ENCODE data around the gene BACH2. TPM values are rescaled to one million over a fixed set of nuclear protein-coding genes. Genes with fewer than 3 reads are reported as not detected.

BACH2 gene
- total and polyA plus RNA-seq, 2 of the 4 experiments (the other 2 are of a cell fraction) = 1.3 to 1.4 TPM

DNA sequence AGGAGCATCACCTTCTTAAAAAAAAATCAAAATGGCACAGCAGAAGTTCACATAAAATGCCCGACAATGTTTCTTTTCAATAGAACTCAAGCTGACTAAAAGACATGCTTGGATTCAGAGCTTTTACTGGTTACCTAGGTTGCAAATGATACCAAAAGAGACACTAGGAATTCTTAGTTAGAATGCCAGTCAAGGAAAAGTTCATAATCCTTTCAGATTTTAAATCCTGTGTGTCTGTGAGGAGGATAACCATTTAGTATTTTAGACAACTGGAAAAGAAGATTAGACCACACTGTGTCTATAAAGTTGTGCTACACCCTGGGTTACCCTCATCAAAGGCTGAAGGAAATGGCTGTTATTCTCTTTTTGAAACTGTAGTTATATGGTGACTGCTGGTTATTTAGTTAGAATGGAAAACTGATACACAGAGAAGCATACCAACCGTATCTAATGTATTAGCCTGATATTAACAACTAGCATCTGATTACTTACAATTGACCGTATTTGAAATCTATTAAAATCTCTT, 262.8 kb downstream of the BACH2 start:
- CTCF ChIA-PET = no interaction called here
- Histone ChIP-seq H3K56ac (ENCODE audit: extremely low read depth, insufficient read depth, low read length) (no peak overlapping the region), H3K27ac (ENCODE audit: insufficient read depth, low read length) (no peak overlapping the region), H3K36me3 (ENCODE audit: control insufficient read depth, insufficient read depth, low read length) (no peaks in the 10 kb centered on the region), H3K4me1 (ENCODE audit: control insufficient read depth, insufficient read depth, low read length) (no peaks in the 10 kb centered on the region), H3K9ac (ENCODE audit: low read depth, low read length) (no peak overlapping the region), H3K18ac (ENCODE audit: low read depth, low read length) (no peak overlapping the region), H4K5ac (ENCODE audit: low read depth, low read length) (no peak overlapping the region), H3K27me3 (ENCODE audit: control insufficient read depth, insufficient read depth, low read length) (no peaks in the 10 kb centered on the region), H4K8ac (ENCODE audit: low read depth in 2 of 2, low read length in 2 of 2) (no peak overlapping the region), H3K14ac (replicated peaks; ENCODE audit: low read depth, low read length) (no peak overlapping the region), H2BK120ac (ENCODE audit: low read depth, low read length) (no peak overlapping the region), H2AK9ac (replicated peaks; ENCODE audit: low read depth, low read length, poor library complexity) (no peak overlapping the region), H3K79me1 (ENCODE audit: low read depth in 1 of 2, low read length in 2 of 2) (no peaks in the 10 kb centered on the region), H2BK20ac (ENCODE audit: low read depth, low read length) (no peak overlapping the region), H3K9me3 (ENCODE audit: control insufficient read depth, insufficient read depth, low read length) (no peaks in the 10 kb centered on the region), H2AFZ (replicated peaks; ENCODE audit: low read length, poor library complexity) (no peak overlapping the region), H4K91ac (ENCODE audit: insufficient read depth, low read depth, low read length) (no peak overlapping the region), H2BK15ac (ENCODE audit: low read depth, low read length) (no peak overlapping the region), H3K9me1 (ENCODE audit: insufficient read depth, low read length) (no peaks in the 10 kb centered on the region), H3K4me3 (ENCODE audit: insufficient read depth, low read depth, low read length) (no peak overlapping the region), H3K4ac (ENCODE audit: low read depth, low read length) (no peak overlapping the region), H3K23ac (ENCODE audit: low read depth, low read length) (no peak overlapping the region), H2AK5ac (ENCODE audit: low read depth, low read length) (no peak overlapping the region), H4K20me1 (ENCODE audit: insufficient read depth, low read length) (no peaks in the 10 kb centered on the region), H2BK5ac (ENCODE audit: low read depth, low read length, poor library complexity, severe bottlenecking) (no peak overlapping the region), H3K4me2 (ENCODE audit: low read depth, low read length) (no peak overlapping the region)
- POLR2A ChIA-PET (ENCODE audit: unreplicated experiment) = interaction anchor here (0.7 kb wide), 1 partner anchor 874 kb away, joined by 5 read pairs; no protein-coding TSS in a partner anchor
- dilution Hi-C loops (cut with HindIII; ENCODE audit: low sequenced_read_pairs, unreplicated experiment) = no loop called here
- WGBS, 2 experiments (ENCODE audit: extremely low coverage in 2 of 2, insufficient read length in 1 of 2) = no CpG with 5 or more reads among the region's 3 CpGs
- DNase-seq (no peak), ATAC-seq (ENCODE audit: low read depth) (no peak)
- TF ChIP-seq, protein P1, sequence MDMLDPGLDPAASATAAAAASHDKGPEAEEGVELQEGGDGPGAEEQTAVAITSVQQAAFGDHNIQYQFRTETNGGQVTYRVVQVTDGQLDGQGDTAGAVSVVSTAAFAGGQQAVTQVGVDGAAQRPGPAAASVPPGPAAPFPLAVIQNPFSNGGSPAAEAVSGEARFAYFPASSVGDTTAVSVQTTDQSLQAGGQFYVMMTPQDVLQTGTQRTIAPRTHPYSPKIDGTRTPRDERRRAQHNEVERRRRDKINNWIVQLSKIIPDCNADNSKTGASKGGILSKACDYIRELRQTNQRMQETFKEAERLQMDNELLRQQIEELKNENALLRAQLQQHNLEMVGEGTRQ (IDR thresholded peaks at IDR 0.05; ENCODE audit: low read depth, low read length) = no peak
- TF ChIP-seq, protein P2, sequence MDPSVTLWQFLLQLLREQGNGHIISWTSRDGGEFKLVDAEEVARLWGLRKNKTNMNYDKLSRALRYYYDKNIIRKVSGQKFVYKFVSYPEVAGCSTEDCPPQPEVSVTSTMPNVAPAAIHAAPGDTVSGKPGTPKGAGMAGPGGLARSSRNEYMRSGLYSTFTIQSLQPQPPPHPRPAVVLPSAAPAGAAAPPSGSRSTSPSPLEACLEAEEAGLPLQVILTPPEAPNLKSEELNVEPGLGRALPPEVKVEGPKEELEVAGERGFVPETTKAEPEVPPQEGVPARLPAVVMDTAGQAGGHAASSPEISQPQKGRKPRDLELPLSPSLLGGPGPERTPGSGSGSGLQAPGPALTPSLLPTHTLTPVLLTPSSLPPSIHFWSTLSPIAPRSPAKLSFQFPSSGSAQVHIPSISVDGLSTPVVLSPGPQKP (IDR thresholded peaks at IDR 0.05; ENCODE audit: borderline replicate concordance, low read depth, low read length) = no peak
- no peak for TF ChIP-seq RFX5 (IDR thresholded peaks at IDR 0.05; ENCODE audit: low read depth, low read length)
- TF ChIP-seq NFE2L2 (IDR thresholded peaks at IDR 0.05; ENCODE audit: low read depth, low read length) = no peak
- TF ChIP-seq CEBPB (IDR thresholded peaks at IDR 0.05; ENCODE audit: low read depth, low read length) = no peak
- no peak for TF ChIP-seq BHLHE40 (IDR thresholded peaks at IDR 0.05; ENCODE audit: low read depth, low read length)
- intact Hi-C loops (cut with micrococcal nuclease) = no loop called here
- no TSS peak for BruUV-seq (replicated peaks)
- in situ Hi-C loops (cut with MboI; ENCODE audit: low sequenced_read_pairs) = no loop called here
